DND-41 (cell line): ENCODE data around the gene CNKSR2.

Source experiments
- EZH2 ChIP-seq: IDR thresholded peaks from 3 replicates; pipeline ENCODE4 v1.6.1; 2012; ENCODE audit warnings: borderline replicate concordance, low read depth, mild to moderate bottlenecking, moderate library complexity, low read length, inconsistent platforms; ENCODE audit not compliant: severe bottlenecking
- TF ChIP-seq, protein P1 (sequence below): IDR thresholded peaks from 2 replicates; pipeline ENCODE4 v1.5.1; 2012; ENCODE audit warnings: borderline replicate concordance, low read length, moderate library complexity, mild to moderate bottlenecking; ENCODE audit not compliant: poor library complexity, severe bottlenecking; ENCODE audit errors: extremely low read depth

GRCh38 chrX:21683941-21684340 lies 309.7 kb downstream of the CNKSR2 start:
- TF ChIP-seq, protein P1, sequence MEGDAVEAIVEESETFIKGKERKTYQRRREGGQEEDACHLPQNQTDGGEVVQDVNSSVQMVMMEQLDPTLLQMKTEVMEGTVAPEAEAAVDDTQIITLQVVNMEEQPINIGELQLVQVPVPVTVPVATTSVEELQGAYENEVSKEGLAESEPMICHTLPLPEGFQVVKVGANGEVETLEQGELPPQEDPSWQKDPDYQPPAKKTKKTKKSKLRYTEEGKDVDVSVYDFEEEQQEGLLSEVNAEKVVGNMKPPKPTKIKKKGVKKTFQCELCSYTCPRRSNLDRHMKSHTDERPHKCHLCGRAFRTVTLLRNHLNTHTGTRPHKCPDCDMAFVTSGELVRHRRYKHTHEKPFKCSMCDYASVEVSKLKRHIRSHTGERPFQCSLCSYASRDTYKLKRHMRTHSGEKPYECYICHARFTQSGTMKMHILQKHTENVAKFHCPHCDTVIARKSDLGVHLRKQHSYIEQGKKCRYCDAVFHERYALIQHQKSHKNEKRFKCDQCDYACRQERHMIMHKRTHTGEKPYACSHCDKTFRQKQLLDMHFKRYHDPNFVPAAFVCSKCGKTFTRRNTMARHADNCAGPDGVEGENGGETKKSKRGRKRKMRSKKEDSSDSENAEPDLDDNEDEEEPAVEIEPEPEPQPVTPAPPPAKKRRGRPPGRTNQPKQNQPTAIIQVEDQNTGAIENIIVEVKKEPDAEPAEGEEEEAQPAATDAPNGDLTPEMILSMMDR: no peak
- TF ChIP-seq EZH2: no peak
